B cell (primary cell): Measurements from ENCODE around the gene SFTPB. TPM values are rescaled to one million over a fixed set of nuclear protein-coding genes. Genes with fewer than 3 reads are reported as not detected.

Experiments used
- ATAC-seq: fragments of 200-7000 bp; cut with Tn5 transposase; one replicate; pipeline ENCODE4 v1.10.0; 2021; ENCODE audit warnings: low read depth, mild to moderate bottlenecking, moderate number of reproducible peaks, moderate library complexity
- CTCF ChIA-PET: fragments of 350-600 bp; sonication (Branson Sonifier 250); formaldehyde crosslinking; loops from one replicate; lab custom pipeline; 2021; ENCODE audit warnings: antibody characterized with exemption, inconsistent platforms; lab: Charles Lee
- POLR2A ChIA-PET: fragments of 350-600 bp; sonication (Branson Sonifier 250); formaldehyde crosslinking; loops from one replicate; lab custom pipeline; 2021; ENCODE audit warnings: antibody characterized with exemption; lab: Charles Lee
- DNase-seq: peaks from one replicate; pipeline ENCODE4 v3.0.0; 2013
- H2AFZ ChIP-seq: 2 replicates; pipeline ENCODE4 v1.6.1; 2012; ENCODE audit warnings: mild to moderate bottlenecking, low read depth, low read length; ENCODE audit not compliant: insufficient read depth, poor library complexity, severe bottlenecking
- H3K27ac ChIP-seq, 2 donors: 1 replicate in 1 of 2; 2 replicates in 1 of 2; pipeline ENCODE4 v1.5.1; 2012 to 2013; ENCODE audit warnings: low read length in 2 of 2, mild to moderate bottlenecking in 2 of 2, moderate library complexity in 1 of 2
- H3K27me3 ChIP-seq, 4 experiments: fragments of 200-600 bp in 1 of 4; sonication (generic) in 1 of 4; replicated peaks in 1 of 4; 1 replicate in 2 of 4; 2 replicates in 2 of 4; pipeline versions ENCODE4 v1.6.1 to v1.7.0; 2013 to 2016; ENCODE audit warnings: low read length in 3 of 4, mild to moderate bottlenecking in 2 of 4, mixed read lengths in 1 of 4, moderate library complexity in 1 of 4; ENCODE audit not compliant: insufficient read depth in 4 of 4, control insufficient read depth in 3 of 4; ENCODE audit errors: control extremely low read depth in 1 of 4
- H3K36me3 ChIP-seq, 2 experiments: replicated peaks in 1 of 2; 1 replicate in 1 of 2; 2 replicates in 1 of 2; pipeline versions ENCODE4 v1.6.1 to v1.7.1; 2013; ENCODE audit warnings: low read length in 1 of 2; ENCODE audit not compliant: insufficient read depth in 2 of 2, control insufficient read depth in 1 of 2; ENCODE audit errors: control extremely low read depth in 1 of 2, extremely low read depth in 1 of 2
- H3K4me1 ChIP-seq, 2 donors: fragments of 200-600 bp in 1 of 2; sonication (generic) in 1 of 2; 1 replicate in 1 of 2; 2 replicates in 1 of 2; pipeline versions ENCODE4 v1.5.1 to v1.6.1; 2013 to 2017; ENCODE audit warnings: low read length in 2 of 2; ENCODE audit not compliant: control insufficient read depth in 2 of 2, insufficient read depth in 2 of 2
- H3K4me2 ChIP-seq: replicated peaks from 2 replicates; pipeline ENCODE3; 2012; ENCODE audit warnings: mild to moderate bottlenecking, low read depth, low read length; ENCODE audit not compliant: poor library complexity, severe bottlenecking
- H3K4me3 ChIP-seq, 5 experiments: fragments of 200-600 bp in 1 of 5; sonication (generic) in 1 of 5; 1 replicate in 3 of 5; 2 replicates in 2 of 5; pipeline versions ENCODE4 v1.5.1 to v1.7.0; 2011 to 2016; ENCODE audit warnings: low read length in 4 of 5, mild to moderate bottlenecking in 4 of 5, low read depth in 2 of 5, control low read depth in 1 of 5, moderate library complexity in 1 of 5; ENCODE audit not compliant: insufficient read depth in 1 of 5; ENCODE audit errors: control extremely low read depth in 1 of 5, extremely low read depth in 1 of 5
- H3K79me2 ChIP-seq: fragments of 200-600 bp; sonication (generic); one replicate; pipeline ENCODE4 v1.6.0; 2016; ENCODE audit warnings: low read length; ENCODE audit not compliant: control insufficient read depth, insufficient read depth
- H3K9ac ChIP-seq: fragments of 200-600 bp; sonication (generic); 2 replicates; pipeline ENCODE4 v1.6.1; 2017; ENCODE audit warnings: mild to moderate bottlenecking, low read length, moderate library complexity
- H3K9me3 ChIP-seq, 3 donors: one replicate each; pipeline versions ENCODE4 v1.6.1 to v1.7.1; 2013; ENCODE audit warnings: low read length in 2 of 3; ENCODE audit not compliant: control insufficient read depth in 2 of 3, insufficient read depth in 1 of 3; ENCODE audit errors: control extremely low read depth in 1 of 3
- H4K20me1 ChIP-seq: 2 replicates; pipeline ENCODE4 v1.6.0; 2012; ENCODE audit warnings: mild to moderate bottlenecking, low read length; ENCODE audit not compliant: insufficient read depth, control insufficient read depth, poor library complexity, severe bottlenecking
- H3K27ac Mint-ChIP-seq: one replicate; pipeline ENCODE4 v1.8.0; 2021; ENCODE audit warnings: mixed read lengths
- H3K27me3 Mint-ChIP-seq: one replicate; pipeline ENCODE4 v1.8.0; 2021; ENCODE audit warnings: mixed read lengths
- H3K4me1 Mint-ChIP-seq: one replicate; pipeline ENCODE4 v1.8.0; 2021; ENCODE audit warnings: mixed read lengths
- H3K4me3 Mint-ChIP-seq: one replicate; pipeline ENCODE4 v1.8.0; 2021; ENCODE audit warnings: mixed read lengths
- H3K9me3 Mint-ChIP-seq: one replicate; pipeline ENCODE4 v1.8.0; 2022; ENCODE audit warnings: mixed read lengths; ENCODE audit not compliant: insufficient read depth
- EZH2 ChIP-seq: IDR thresholded peaks from 2 replicates; pipeline ENCODE4 v1.6.1; 2012; ENCODE audit warnings: borderline replicate concordance, low read depth, mild to moderate bottlenecking, moderate library complexity, low read length; ENCODE audit not compliant: insufficient read depth, poor library complexity, severe bottlenecking
- WGBS: methylation state at CpG from one replicate; pipeline ENCODE4 v1.1.5; 2013; ENCODE audit warnings: missing lambda C conversion rate; ENCODE audit not compliant: insufficient coverage; 5-methylcytosine and 5-hydroxymethylcytosine counted together
- intact Hi-C: fragments of 100-400 bp; cut with micrococcal nuclease; formaldehyde crosslinking; loops from one replicate; pipeline ENCODE4 v1.10.0; 2022
- polyA minus RNA-seq: library from RNA; depleted of rRNA, polyadenylated mRNA; stranded (reverse); fragments of >200 nt; gene quantifications from 2 replicates; pipeline ENCODE4 v1.2.3, GENCODE V29; 2012
- polyA plus RNA-seq: library from polyadenylated mRNA; depleted of rRNA; stranded (reverse); fragments of >200 nt; gene quantifications from 2 replicates; pipeline ENCODE4 v1.2.3, GENCODE V29; 2012
- total RNA-seq, 2 donors: library from RNA; stranded (reverse); fragments of 120-200 nt in 1 of 2; gene quantifications; 1 replicate in 1 of 2; 2 replicates in 1 of 2; pipeline versions ENCODE4 v1.2.3 to v1.2.4, GENCODE V29; 2013 to 2022
- TF ChIP-seq, protein P1 (sequence below): fragments of 200-600 bp; IDR thresholded peaks from one replicate; pipeline ENCODE4 v1.8.0; 2022; ENCODE audit warnings: antibody characterized with exemption, mild to moderate bottlenecking

SFTPB gene
- total RNA-seq (not detected in 2 replicates), polyA plus RNA-seq (not detected in 2 replicates), polyA minus RNA-seq (not detected in 2 replicates)
- not detected for total RNA-seq (2013)

DNA sequence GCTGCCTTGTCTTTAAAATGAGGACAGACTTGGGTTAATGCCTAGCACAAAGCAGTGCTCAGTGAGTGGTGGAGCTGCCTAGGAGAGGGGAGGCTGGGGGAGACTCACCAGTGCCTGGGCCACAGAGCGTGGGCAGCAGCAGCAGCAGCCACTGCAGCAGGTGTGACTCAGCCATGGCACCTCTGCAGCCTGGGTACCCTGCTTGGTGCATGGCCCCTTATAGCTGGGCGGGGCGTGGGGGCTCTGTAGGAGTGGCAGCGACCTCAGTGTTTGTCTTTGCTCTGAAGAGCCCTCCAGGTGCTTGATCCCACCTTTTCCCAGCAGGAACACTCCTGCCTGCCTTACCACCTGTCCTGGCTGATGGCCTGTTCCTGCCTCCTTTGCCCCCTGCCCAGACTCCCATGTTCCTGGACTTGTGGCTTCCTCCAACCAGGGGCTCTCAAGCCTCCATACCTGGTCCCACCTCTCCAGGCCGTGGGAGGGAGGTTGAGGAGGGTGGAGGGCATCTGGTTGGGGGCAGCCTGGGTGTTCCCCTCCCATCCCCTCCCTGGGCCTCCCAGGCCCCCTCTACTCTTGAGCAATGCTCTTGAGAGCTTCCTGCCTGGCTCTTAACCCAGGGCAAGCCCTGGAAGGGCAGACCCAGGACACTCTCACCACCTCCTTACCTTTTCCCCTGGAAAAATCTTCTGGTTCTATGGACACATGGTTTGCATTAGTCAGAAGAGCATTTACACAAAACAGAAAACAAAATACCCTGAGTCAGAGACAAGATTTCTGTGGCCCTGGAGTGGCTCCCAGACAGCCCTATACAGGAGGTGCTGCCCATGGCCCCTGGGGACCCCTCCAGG is at the start of gene SFTPB:
SFTPB (minus strand) TSS at position 191 of the 848 bp plus-strand sequence; CDS start at position 175, 16 bp downstream.
- H3K27ac ChIP-seq = no peak within 1 kb of the TSS
- no peak within 1 kb of the TSS for H3K4me2 ChIP-seq
- DNase-seq (no peak), ATAC-seq (no peak)
- H3K4me1 ChIP-seq = peaks cover 5 to 6% of the 10 kb centered on the region in 2 donors
- WGBS = 100% methylated on average over 4 of the region's 5 CpGs
- peaks cover 0 to 2% (median 0%) of the 10 kb centered on the region in 4 experiments for H3K27me3 ChIP-seq
- Mint-ChIP-seq H3K27me3 (no peaks in the 10 kb centered on the region), H3K4me3 (no peak within 1 kb of the TSS), H3K27ac (no peak within 1 kb of the TSS), H3K4me1 (peaks cover 13% of the 10 kb centered on the region), H3K9me3 (no peaks in the 10 kb centered on the region)
- H2AFZ ChIP-seq = no peak within 1 kb of the TSS
- no peaks in the 10 kb centered on the region for H3K9me3 ChIP-seq
- H3K4me3 ChIP-seq = no peak within 1 kb of the TSS
- intact Hi-C loops = no loop called here
- no peak for TF ChIP-seq EZH2
- TF ChIP-seq, protein P1, sequence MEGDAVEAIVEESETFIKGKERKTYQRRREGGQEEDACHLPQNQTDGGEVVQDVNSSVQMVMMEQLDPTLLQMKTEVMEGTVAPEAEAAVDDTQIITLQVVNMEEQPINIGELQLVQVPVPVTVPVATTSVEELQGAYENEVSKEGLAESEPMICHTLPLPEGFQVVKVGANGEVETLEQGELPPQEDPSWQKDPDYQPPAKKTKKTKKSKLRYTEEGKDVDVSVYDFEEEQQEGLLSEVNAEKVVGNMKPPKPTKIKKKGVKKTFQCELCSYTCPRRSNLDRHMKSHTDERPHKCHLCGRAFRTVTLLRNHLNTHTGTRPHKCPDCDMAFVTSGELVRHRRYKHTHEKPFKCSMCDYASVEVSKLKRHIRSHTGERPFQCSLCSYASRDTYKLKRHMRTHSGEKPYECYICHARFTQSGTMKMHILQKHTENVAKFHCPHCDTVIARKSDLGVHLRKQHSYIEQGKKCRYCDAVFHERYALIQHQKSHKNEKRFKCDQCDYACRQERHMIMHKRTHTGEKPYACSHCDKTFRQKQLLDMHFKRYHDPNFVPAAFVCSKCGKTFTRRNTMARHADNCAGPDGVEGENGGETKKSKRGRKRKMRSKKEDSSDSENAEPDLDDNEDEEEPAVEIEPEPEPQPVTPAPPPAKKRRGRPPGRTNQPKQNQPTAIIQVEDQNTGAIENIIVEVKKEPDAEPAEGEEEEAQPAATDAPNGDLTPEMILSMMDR = no peak
- no peaks in the 10 kb centered on the region for H3K79me2 ChIP-seq
- no peak within 1 kb of the TSS for H3K9ac ChIP-seq
- CTCF ChIA-PET = interaction anchor here (0.5 to 1.7 kb wide), 2 partner anchors 10 to 431 kb away, joined by 4 to 6 read pairs; no protein-coding TSS in a partner anchor
- H4K20me1 ChIP-seq = no peaks in the 10 kb centered on the region
- POLR2A ChIA-PET = no interaction called here
- H3K36me3 ChIP-seq = no peaks in the 10 kb centered on the region
